Fibroblast of mammary gland (primary cell): Measurements from ENCODE around the gene DGKB.

Source experiments
- DNase-seq: peaks from one replicate; pipeline ENCODE4 v3.0.0-alpha.2; 2010; ENCODE audit warnings: low read depth
- H3K4me3 ChIP-seq: 2 replicates; pipeline ENCODE4 v1.5.1; 2011; ENCODE audit warnings: low read depth, mild to moderate bottlenecking, low read length, moderate library complexity; ENCODE audit not compliant: control insufficient read depth
- TF ChIP-seq, protein P1 (sequence below): conservative IDR thresholded peaks from 2 replicates; pipeline ENCODE4 v1.5.1; 2011; ENCODE audit warnings: low read depth, low read length, inconsistent platforms; ENCODE audit not compliant: control insufficient read depth, insufficient read depth

The DGKB gene

DNA sequence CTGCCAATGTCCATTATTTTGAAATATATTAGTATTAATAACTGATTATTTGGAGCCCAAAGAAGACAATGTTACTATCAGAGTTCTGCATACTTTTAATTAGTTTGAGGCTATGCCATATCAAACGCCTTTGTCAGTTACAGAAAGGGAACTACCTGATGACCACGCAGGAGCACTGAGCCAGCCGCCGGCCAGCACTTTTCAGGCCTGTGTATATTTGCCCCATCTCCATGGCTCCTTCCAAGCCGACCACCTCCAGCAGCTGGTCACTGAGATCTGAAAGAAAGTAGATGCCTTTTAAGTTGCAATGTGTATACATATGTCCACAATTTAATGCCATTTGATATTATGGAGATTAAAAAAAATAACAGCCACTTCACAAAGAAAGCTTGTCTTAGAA, 724.7 kb downstream of the DGKB start:
- no peak for DNase-seq
- TF ChIP-seq, protein P1, sequence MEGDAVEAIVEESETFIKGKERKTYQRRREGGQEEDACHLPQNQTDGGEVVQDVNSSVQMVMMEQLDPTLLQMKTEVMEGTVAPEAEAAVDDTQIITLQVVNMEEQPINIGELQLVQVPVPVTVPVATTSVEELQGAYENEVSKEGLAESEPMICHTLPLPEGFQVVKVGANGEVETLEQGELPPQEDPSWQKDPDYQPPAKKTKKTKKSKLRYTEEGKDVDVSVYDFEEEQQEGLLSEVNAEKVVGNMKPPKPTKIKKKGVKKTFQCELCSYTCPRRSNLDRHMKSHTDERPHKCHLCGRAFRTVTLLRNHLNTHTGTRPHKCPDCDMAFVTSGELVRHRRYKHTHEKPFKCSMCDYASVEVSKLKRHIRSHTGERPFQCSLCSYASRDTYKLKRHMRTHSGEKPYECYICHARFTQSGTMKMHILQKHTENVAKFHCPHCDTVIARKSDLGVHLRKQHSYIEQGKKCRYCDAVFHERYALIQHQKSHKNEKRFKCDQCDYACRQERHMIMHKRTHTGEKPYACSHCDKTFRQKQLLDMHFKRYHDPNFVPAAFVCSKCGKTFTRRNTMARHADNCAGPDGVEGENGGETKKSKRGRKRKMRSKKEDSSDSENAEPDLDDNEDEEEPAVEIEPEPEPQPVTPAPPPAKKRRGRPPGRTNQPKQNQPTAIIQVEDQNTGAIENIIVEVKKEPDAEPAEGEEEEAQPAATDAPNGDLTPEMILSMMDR: no peak
- H3K4me3 ChIP-seq: no peak overlapping the region

DNA sequence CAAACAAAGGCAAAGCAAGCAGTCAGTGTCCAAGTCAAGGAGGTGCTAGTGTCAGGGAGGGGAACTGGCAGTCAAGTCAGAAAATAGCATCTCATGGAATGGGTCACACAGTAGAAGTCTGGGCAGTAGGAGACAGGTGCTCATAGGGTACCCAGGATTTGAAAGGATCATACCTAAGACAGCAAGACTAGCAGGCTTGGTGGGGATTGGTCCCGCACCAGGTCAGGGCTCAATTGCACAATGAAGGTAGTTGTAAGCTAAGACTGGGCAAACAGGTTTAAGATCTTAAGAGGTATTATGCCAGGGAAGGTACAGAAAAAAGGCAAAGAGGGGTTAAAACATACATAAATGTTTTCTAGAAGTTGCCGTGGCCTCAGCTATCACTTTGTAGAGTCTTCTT, 731.7 kb downstream of the DGKB start:
- no peak overlapping the region for H3K4me3 ChIP-seq
- TF ChIP-seq, protein P1: no peak

DNA sequence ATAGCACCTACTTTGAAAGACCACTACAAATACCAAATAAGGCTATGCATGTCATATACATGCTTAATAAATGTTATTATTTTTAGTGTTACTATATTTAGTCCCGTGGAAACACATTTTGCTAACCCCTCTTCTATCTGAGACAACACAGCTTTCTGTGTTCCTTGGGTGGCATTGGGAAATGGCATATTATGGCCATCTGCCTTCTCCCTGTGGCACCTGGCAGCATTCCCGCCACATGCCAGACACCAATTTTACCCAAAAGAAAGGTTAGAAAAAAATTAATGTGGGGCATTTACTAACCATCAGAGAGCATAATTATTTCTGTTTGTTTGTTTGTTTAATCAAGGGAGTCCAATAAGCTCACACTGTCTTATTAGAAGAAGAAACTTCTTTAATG, 744.4 kb downstream of the DGKB start:
- no peak for DNase-seq
- H3K4me3 ChIP-seq: no peak overlapping the region
- TF ChIP-seq, protein P1: no peak

More for the DNA sequence above, 731.7 kb downstream of the DGKB start:
- no peak for DNase-seq

DNA sequence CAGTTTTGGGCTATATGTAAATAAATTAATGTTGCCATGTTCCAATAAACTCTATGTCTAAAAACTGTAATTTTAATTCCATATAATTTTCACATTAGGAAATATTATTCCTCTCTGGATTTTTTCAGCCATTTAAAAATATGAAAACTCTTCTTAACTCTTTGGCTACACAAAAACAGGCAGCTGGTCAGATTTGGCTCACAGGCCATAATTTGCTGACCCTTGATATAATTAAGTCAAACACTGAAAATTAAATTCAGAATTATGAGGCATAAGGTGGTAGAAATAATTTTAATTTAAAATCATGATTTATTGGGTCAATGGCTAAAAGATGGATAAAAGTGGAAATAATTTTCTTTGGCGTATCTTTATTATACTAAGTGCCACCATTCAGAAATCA, 746.1 kb downstream of the DGKB start:
- no peak for DNase-seq
- TF ChIP-seq, protein P1: no peak
- no peak overlapping the region for H3K4me3 ChIP-seq

DNA sequence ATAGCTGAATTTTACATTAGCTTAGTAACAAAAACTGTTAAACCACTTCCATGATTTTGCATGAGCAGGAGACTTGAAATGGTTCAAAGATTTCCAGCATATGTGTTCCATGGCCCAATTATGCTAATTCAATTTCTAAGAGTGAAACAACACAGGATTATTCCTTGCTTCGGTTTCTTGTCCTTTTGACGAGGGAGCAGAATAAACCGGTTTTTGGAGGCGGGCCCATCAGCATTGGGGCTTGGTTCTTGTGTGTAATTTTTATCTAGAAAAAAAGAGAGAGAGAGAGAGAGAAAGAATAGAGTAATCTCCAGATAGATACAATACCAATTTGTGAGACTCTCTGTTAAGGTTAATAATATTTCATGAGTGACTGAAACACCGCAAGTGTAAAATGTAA, 753.6 kb downstream of the DGKB start:
- H3K4me3 ChIP-seq: no peak overlapping the region
- TF ChIP-seq, protein P1: no peak
- no peak for DNase-seq

DNA sequence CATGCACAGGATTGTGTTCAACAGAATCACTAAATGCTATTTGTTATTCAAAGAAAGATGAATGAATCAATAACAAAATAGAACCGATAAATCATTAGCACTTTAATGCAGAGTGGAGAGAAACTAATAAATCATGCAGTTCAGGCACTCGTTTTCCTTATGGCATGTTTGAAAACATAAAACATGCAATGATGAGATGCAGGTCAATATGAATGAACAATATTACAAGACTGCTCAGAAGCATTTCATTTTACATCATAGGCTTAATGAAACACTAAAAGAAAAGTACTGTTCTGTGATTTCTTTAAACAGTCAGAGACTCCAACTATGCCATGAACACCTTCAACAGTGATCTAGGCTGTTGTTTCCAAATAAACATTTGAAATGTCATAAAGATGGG, 755.0 kb downstream of the DGKB start:
- TF ChIP-seq, protein P1: no peak
- H3K4me3 ChIP-seq: no peak overlapping the region
- DNase-seq: no peak

DNA sequence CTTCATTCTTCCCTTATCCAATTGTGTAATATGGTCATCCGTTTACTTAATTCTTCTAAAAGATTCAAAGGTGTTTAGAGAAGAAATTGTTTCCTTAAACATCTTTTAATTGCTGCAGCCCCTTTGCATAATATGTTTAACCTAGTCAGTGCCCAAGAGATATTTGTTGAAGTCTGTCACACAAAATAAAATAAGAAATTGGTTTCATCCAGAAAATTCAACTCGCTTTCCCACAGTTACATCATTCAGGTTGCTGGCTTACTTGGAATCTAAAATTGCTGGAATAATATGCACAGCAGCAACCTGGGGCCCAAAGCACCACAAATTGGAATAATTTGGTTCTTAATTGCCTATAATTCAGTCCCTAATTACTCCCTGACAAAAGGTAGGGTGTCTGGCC, 758.0 kb downstream of the DGKB start:
- DNase-seq: no peak
- H3K4me3 ChIP-seq: no peak overlapping the region
- TF ChIP-seq, protein P1: no peak
